Measurements from ENCODE around the gene CORIN.

CORIN gene

DNA sequence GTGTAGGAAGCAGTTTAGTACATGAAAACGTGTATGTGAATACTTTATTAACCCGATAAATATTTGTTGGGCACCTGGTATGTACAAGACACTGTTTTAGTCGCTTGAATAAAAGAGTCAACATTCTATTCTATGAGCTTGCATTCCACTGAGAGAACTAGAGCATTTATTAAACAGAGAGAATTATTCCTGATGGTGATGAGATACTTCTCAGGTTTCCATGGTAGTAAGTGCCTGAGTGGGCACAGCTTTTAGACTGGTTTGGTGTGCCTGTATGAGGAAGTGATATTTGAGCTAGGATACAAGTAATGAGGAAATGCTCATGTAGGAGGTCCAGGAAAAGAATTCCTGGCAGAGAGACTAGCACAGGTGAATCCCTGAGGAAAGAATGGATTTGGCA, 258.6 kb downstream of the CORIN start:
- H3K9ac ChIP-seq (ENCODE audit: low read length), result no peak overlapping the region
- no peaks in the 10 kb centered on the region for H3F3A ChIP-seq (ENCODE audit: insufficient read depth)
- no peak overlapping the region for H2AFZ ChIP-seq (ENCODE audit: low read depth, low read length, severe bottlenecking)
- H4K20me1 ChIP-seq (ENCODE audit: low read depth, low read length), result no peaks in the 10 kb centered on the region
- TF ChIP-seq, protein P1, sequence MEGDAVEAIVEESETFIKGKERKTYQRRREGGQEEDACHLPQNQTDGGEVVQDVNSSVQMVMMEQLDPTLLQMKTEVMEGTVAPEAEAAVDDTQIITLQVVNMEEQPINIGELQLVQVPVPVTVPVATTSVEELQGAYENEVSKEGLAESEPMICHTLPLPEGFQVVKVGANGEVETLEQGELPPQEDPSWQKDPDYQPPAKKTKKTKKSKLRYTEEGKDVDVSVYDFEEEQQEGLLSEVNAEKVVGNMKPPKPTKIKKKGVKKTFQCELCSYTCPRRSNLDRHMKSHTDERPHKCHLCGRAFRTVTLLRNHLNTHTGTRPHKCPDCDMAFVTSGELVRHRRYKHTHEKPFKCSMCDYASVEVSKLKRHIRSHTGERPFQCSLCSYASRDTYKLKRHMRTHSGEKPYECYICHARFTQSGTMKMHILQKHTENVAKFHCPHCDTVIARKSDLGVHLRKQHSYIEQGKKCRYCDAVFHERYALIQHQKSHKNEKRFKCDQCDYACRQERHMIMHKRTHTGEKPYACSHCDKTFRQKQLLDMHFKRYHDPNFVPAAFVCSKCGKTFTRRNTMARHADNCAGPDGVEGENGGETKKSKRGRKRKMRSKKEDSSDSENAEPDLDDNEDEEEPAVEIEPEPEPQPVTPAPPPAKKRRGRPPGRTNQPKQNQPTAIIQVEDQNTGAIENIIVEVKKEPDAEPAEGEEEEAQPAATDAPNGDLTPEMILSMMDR (IDR thresholded peaks at IDR 0.05; ENCODE audit: insufficient read depth, low read length, poor library complexity, severe bottlenecking), result no peak
- TF ChIP-seq EZH2phosphoT487 (conservative IDR thresholded peaks at IDR 0.05; ENCODE audit: low read length), result no peak
- no peak overlapping the region for H3K27ac ChIP-seq (ENCODE audit: low read depth, low read length)
- H3K9me3 ChIP-seq (ENCODE audit: insufficient read depth, low read length), result no peaks in the 10 kb centered on the region
- no peaks in the 10 kb centered on the region for H3K27me3 ChIP-seq (ENCODE audit: low read length)
- no peak overlapping the region for H3K4me3 ChIP-seq (ENCODE audit: insufficient read depth, low read length, poor library complexity, severe bottlenecking)
- H3K79me2 ChIP-seq (ENCODE audit: insufficient read depth, low read length), result no peaks in the 10 kb centered on the region
- H3K36me3 ChIP-seq (ENCODE audit: low read length), result no peaks in the 10 kb centered on the region
- no peak overlapping the region for H3K4me2 ChIP-seq (ENCODE audit: low read depth, low read length, poor library complexity, severe bottlenecking)
- no peaks in the 10 kb centered on the region for H3K9me2 ChIP-seq (replicated peaks; ENCODE audit: insufficient read depth, low read length)

DNA sequence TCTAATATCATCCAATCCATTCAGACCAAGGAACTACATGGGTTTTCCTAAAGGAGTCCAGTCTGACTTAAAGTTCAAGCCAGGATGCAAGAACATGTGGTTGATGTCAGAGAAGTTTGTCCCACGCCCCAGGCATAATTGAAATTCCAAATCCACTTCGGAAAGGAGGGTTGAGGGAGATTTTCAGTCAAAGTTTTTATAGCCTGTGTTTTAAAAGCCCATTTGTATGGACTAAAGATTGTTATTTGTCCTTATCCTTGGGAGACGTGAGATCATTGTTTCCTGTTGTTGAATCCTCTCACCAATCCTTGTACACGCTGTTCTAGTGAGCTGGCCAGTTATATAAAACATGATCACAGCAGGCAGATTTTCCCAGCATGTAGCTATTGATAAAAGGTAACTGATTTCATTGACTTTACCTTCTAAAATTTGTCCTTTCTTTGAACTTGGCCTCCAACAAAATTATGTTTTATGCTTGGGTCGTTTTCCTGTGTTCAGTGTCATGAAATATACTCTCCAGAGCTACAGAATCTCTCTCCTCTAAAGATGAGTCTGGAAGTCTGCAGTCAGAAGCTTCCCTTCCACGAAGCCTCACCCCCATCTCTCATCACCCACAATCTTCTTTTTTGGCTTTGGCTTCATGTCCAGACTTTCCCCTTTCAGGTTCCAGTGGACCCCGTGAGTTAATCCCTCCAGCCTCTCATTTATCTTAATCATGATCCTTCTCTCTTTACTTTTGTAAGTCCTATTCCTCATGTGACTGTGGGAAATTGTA, 259.9 kb downstream of the CORIN start:
- Histone ChIP-seq H3F3A (ENCODE audit: insufficient read depth) (no peaks in the 10 kb centered on the region), H3K79me2 (ENCODE audit: insufficient read depth, low read length) (no peaks in the 10 kb centered on the region), H3K9me2 (replicated peaks; ENCODE audit: insufficient read depth, low read length) (no peaks in the 10 kb centered on the region), H3K4me3 (ENCODE audit: insufficient read depth, low read length, poor library complexity, severe bottlenecking) (no peak overlapping the region), H3K27me3 (ENCODE audit: low read length) (no peaks in the 10 kb centered on the region), H3K9me3 (ENCODE audit: insufficient read depth, low read length) (no peaks in the 10 kb centered on the region), H3K4me2 (ENCODE audit: low read depth, low read length, poor library complexity, severe bottlenecking) (no peak overlapping the region), H2AFZ (ENCODE audit: low read depth, low read length, severe bottlenecking) (no peak overlapping the region), H3K36me3 (ENCODE audit: low read length) (no peaks in the 10 kb centered on the region), H3K9ac (ENCODE audit: low read length) (no peak overlapping the region), H3K27ac (ENCODE audit: low read depth, low read length) (no peak overlapping the region), H4K20me1 (ENCODE audit: low read depth, low read length) (no peaks in the 10 kb centered on the region)
- TF ChIP-seq, protein P1 (IDR thresholded peaks at IDR 0.05; ENCODE audit: insufficient read depth, low read length, poor library complexity, severe bottlenecking), result no peak
- TF ChIP-seq EZH2phosphoT487 (conservative IDR thresholded peaks at IDR 0.05; ENCODE audit: low read length), result no peak

DNA sequence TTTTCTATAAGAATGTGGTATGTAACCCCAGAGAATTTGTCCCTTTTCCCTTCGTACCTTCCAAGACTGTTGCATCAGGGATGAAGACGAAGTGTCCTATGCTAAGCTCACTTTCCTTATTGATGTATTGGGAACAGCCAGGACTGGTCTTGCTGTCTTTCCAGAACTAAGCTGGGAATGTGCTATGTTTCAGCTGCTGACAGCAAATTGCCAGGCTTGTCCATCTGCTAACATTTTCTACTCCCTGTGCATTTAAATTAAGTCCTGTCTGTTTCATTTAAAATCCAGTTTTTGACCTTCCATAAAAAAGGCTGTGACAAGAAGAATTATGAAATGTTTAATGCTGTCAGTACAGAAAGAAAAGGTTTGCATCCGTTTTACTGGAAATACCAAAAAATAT, 264.9 kb downstream of the CORIN start:
- Histone ChIP-seq H3K36me3 (ENCODE audit: low read length) (no peaks in the 10 kb centered on the region), H3K4me2 (ENCODE audit: low read depth, low read length, poor library complexity, severe bottlenecking) (no peak overlapping the region), H3K4me3 (ENCODE audit: insufficient read depth, low read length, poor library complexity, severe bottlenecking) (no peak overlapping the region), H3K27ac (ENCODE audit: low read depth, low read length) (no peak overlapping the region), H3K79me2 (ENCODE audit: insufficient read depth, low read length) (no peaks in the 10 kb centered on the region), H4K20me1 (ENCODE audit: low read depth, low read length) (no peaks in the 10 kb centered on the region), H3K9me2 (replicated peaks; ENCODE audit: insufficient read depth, low read length) (no peaks in the 10 kb centered on the region), H2AFZ (ENCODE audit: low read depth, low read length, severe bottlenecking) (no peak overlapping the region), H3K27me3 (ENCODE audit: low read length) (no peaks in the 10 kb centered on the region), H3K9ac (ENCODE audit: low read length) (no peak overlapping the region), H3F3A (ENCODE audit: insufficient read depth) (no peaks in the 10 kb centered on the region), H3K9me3 (ENCODE audit: insufficient read depth, low read length) (no peaks in the 10 kb centered on the region)
- no peak for TF ChIP-seq EZH2phosphoT487 (conservative IDR thresholded peaks at IDR 0.05; ENCODE audit: low read length)
- TF ChIP-seq, protein P1 (IDR thresholded peaks at IDR 0.05; ENCODE audit: insufficient read depth, low read length, poor library complexity, severe bottlenecking), result no peak
